Loucy (cell line): ENCODE results near the gene ATF2.

Source experiments
- CTCF ChIP-seq: fragments of 200-600 bp; sonication (generic); conservative IDR thresholded peaks from 2 replicates; pipeline ENCODE4 v1.5.1; 2014; ENCODE audit warnings: mild to moderate bottlenecking, antibody characterized with exemption, low read length
- EZH2phosphoT487 ChIP-seq: fragments of 200-600 bp; IDR thresholded peaks from 2 replicates; pipeline ENCODE4 v1.6.1; 2018; ENCODE audit warnings: antibody characterized with exemption, mild to moderate bottlenecking, moderate library complexity, borderline replicate concordance

- no peak for TF ChIP-seq CTCF
- no peak for TF ChIP-seq EZH2phosphoT487
Observed at GRCh38 chr2:175039031-175039430, 129.0 kb downstream of the ATF2 start.
